PC-9 (cell line): ENCODE measurements around the gene GLB1L3. TPM values are rescaled to one million over a fixed set of nuclear protein-coding genes. Genes with fewer than 3 reads are reported as not detected.
"Not testable (repeated sequence)": the region's sequence is repeated elsewhere in the genome, so short reads cannot be mapped to it uniquely, and the experiment has no call there.

ENCODE experiments used
- BruUV-seq: library from RNA; stranded (reverse); fragments of 400-500 nt; replicated peaks from 2 replicates; lab custom pipeline; 2021; lab: Mats Ljungman, UMichigan
- CTCF ChIA-PET: fragments of 300-600 bp; sonication (Branson Sonifier 250); formaldehyde crosslinking; loops from one replicate; lab custom pipeline; 2022; ENCODE audit warnings: antibody characterized with exemption; lab: Charles Lee
- POLR2A ChIA-PET: fragments of 300-600 bp; sonication (Branson Sonifier 250); formaldehyde crosslinking; loops from one replicate; lab custom pipeline; 2022; ENCODE audit warnings: antibody characterized with exemption; ENCODE audit not compliant: unreplicated experiment; lab: Charles Lee
- DNase-seq, 2 experiments: peaks; one replicate each; pipeline versions ENCODE4 v3.0.0 to v3.0.0-alpha.2; 2015 to 2022; ENCODE audit warnings: mixed read lengths in 1 of 2
- H2AFZ ChIP-seq: fragments of 200-600 bp; sonication (generic); 2 replicates; pipeline ENCODE4 v1.8.1; 2017; ENCODE audit warnings: antibody characterized with exemption
- H3F3A ChIP-seq: fragments of 200-600 bp; sonication (generic); 2 replicates; pipeline ENCODE4 v1.8.1; 2017; ENCODE audit warnings: antibody characterized with exemption, mild to moderate bottlenecking, low read depth; ENCODE audit not compliant: insufficient read depth
- H3K27ac ChIP-seq: fragments of 200-600 bp; sonication (generic); 2 replicates; pipeline ENCODE4 v1.6.1; 2016; ENCODE audit warnings: mixed run types
- H3K27me3 ChIP-seq: fragments of 200-600 bp; sonication (generic); 2 replicates; pipeline ENCODE4 v1.6.1; 2016; ENCODE audit warnings: low read depth, mixed run types; ENCODE audit not compliant: insufficient read depth
- H3K36me3 ChIP-seq: fragments of 200-600 bp; sonication (generic); 2 replicates; pipeline ENCODE4 v1.6.1; 2016; ENCODE audit warnings: low read depth, mixed run types
- H3K4me1 ChIP-seq: fragments of 200-600 bp; sonication (generic); replicated peaks from 2 replicates; pipeline ENCODE4 v1.6.1; 2016; ENCODE audit warnings: mixed run types; ENCODE audit not compliant: insufficient read depth
- H3K4me2 ChIP-seq: fragments of 200-600 bp; sonication (generic); 2 replicates; pipeline ENCODE4 v1.6.1; 2017; ENCODE audit warnings: mixed run types
- H3K4me3 ChIP-seq: fragments of 200-600 bp; sonication (generic); 2 replicates; pipeline ENCODE4 v1.6.1; 2016; ENCODE audit warnings: mixed run types
- H3K79me2 ChIP-seq: fragments of 200-600 bp; sonication (generic); 2 replicates; pipeline ENCODE4 v1.6.1; 2017; ENCODE audit warnings: low read depth, mixed run types
- H3K9me2 ChIP-seq: fragments of 200-600 bp; sonication (generic); 2 replicates; pipeline ENCODE4 v1.8.1; 2017; ENCODE audit warnings: mild to moderate bottlenecking; ENCODE audit not compliant: insufficient read depth
- H3K9me3 ChIP-seq: fragments of 200-600 bp; sonication (generic); 2 replicates; pipeline ENCODE4 v1.8.1; 2016; ENCODE audit warnings: low read depth; ENCODE audit not compliant: insufficient read depth
- H4K20me1 ChIP-seq: fragments of 200-600 bp; sonication (generic); 2 replicates; pipeline ENCODE4 v1.8.1; 2017; ENCODE audit not compliant: insufficient read depth
- EZH2 ChIP-seq: fragments of 200-600 bp; sonication (generic); IDR thresholded peaks from 2 replicates; pipeline ENCODE4 v1.8.0; 2017; ENCODE audit warnings: antibody characterized with exemption, low read depth
- intact Hi-C: fragments of 100-400 bp; cut with micrococcal nuclease; formaldehyde crosslinking; loops from one replicate; pipeline ENCODE4 v1.10.0; 2022; ENCODE audit not compliant: unreplicated experiment
- total RNA-seq: library from RNA; stranded (reverse); gene quantifications from 2 replicates; pipeline ENCODE4 v1.2.3, GENCODE V29; 2021
- TF ChIP-seq, protein P1 (sequence below): fragments of 200-600 bp; sonication (generic); conservative IDR thresholded peaks from 2 replicates; pipeline ENCODE4 v1.6.1; 2017; ENCODE audit warnings: mixed run types, antibody characterized with exemption, mild to moderate bottlenecking, moderate library complexity

Gene GLB1L3
- total RNA-seq, 1 experiment from 2014 or later = not detected

DNA sequence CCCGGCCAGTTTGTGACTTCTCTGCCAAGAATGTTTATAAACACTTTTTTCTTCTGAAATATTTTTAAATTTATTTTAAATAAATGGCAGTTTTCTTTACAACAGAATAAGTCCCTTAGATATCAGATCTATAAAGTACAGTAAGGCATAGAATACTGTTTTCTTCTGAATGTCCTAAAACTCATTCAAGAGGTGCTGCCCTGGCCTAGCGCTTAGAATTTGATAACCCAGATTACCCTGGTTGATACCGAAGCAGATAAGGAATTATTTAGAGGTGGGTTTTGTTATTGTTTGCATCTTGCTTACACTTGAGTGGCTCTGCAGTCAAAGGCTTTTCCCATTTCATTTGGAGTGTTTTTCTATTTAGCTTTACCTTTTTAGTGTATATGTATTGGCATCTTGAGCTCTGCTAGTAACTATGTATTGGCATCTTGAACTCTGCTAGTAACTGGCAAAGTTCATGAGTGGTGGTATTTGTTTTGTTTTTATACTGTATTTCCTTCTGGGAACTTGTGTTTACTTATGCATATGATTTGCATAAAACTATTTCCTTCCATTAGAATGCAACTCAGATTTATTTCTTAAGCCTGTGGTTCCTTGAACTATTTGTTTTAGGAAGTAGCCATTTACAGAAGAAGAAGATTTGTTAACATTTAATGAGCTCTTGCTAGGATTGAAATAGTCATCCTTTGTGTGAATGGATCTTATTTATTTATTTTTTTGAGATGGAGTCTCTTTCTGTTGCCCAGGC is 21.6 kb upstream of the GLB1L3 start:
- Histone ChIP-seq H3K27me3 (no peaks in the 10 kb centered on the region), H3K9me3 (no peaks in the 10 kb centered on the region), H3K36me3 (no peaks in the 10 kb centered on the region), H3F3A (no peaks in the 10 kb centered on the region), H3K4me3 (peak overlapping the region; percentile 73), H4K20me1 (no peaks in the 10 kb centered on the region), H3K79me2 (peaks cover 18% of the 10 kb centered on the region), H2AFZ (no peak overlapping the region), H3K4me2 (peak overlapping the region; percentile 96), H3K4me1 (peaks cover 15% of the 10 kb centered on the region), H3K9me2 (no peaks in the 10 kb centered on the region), H3K27ac (no peak overlapping the region)
- TF ChIP-seq, protein P1, sequence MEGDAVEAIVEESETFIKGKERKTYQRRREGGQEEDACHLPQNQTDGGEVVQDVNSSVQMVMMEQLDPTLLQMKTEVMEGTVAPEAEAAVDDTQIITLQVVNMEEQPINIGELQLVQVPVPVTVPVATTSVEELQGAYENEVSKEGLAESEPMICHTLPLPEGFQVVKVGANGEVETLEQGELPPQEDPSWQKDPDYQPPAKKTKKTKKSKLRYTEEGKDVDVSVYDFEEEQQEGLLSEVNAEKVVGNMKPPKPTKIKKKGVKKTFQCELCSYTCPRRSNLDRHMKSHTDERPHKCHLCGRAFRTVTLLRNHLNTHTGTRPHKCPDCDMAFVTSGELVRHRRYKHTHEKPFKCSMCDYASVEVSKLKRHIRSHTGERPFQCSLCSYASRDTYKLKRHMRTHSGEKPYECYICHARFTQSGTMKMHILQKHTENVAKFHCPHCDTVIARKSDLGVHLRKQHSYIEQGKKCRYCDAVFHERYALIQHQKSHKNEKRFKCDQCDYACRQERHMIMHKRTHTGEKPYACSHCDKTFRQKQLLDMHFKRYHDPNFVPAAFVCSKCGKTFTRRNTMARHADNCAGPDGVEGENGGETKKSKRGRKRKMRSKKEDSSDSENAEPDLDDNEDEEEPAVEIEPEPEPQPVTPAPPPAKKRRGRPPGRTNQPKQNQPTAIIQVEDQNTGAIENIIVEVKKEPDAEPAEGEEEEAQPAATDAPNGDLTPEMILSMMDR = no peak
- TF ChIP-seq EZH2 = no peak
- no peak for DNase-seq
- POLR2A ChIA-PET = no interaction called here
- intact Hi-C loops = loop anchor here (5.0 kb wide), 1 partner anchor 78 kb away; the partner anchor contains the start of gene GLB1L2
- no TSS peak for BruUV-seq
- CTCF ChIA-PET = no interaction called here

GRCh38 chr11:134255184-134255561 is 21.0 kb upstream of the GLB1L3 start:
- H3K36me3 ChIP-seq, POLR2A ChIA-PET, H3K9me3 ChIP-seq, H3K9me2 ChIP-seq, DNase-seq, H3K4me3 ChIP-seq, H4K20me1 ChIP-seq, H3K4me2 ChIP-seq, H2AFZ ChIP-seq, H3K27me3 ChIP-seq, CTCF ChIA-PET, intact Hi-C loops, H3F3A ChIP-seq, H3K27ac ChIP-seq: not testable (repeated sequence)
- TSS peak; percentile 21 for BruUV-seq
- Histone ChIP-seq H3K79me2 (peaks cover 18% of the 10 kb centered on the region), H3K4me1 (peaks cover 15% of the 10 kb centered on the region)

- TF ChIP-seq, protein P1 = no peak
- no peak for TF ChIP-seq EZH2
- no peaks in the 10 kb centered on the region for H3F3A ChIP-seq
- peaks cover 18% of the 10 kb centered on the region for H3K79me2 ChIP-seq
- no peaks in the 10 kb centered on the region for H3K9me2 ChIP-seq
- DNase-seq = no peak
- no TSS peak for BruUV-seq
- intact Hi-C loops = no loop called here
- H3K4me1 ChIP-seq = peaks cover 14% of the 10 kb centered on the region
- no peaks in the 10 kb centered on the region for H3K27me3 ChIP-seq
- H4K20me1 ChIP-seq = no peaks in the 10 kb centered on the region
- H3K36me3 ChIP-seq = no peaks in the 10 kb centered on the region
- H2AFZ ChIP-seq = no peak overlapping the region
- H3K27ac ChIP-seq = no peak overlapping the region
- H3K9me3 ChIP-seq = no peaks in the 10 kb centered on the region
- POLR2A ChIA-PET = no interaction called here
- H3K4me3 ChIP-seq = no peak overlapping the region
- CTCF ChIA-PET = no interaction called here
- H3K4me2 ChIP-seq = no peak overlapping the region
These were observed 19.1 kb upstream of the GLB1L3 start for GRCh38 chr11:134257101-134257500.

DNA sequence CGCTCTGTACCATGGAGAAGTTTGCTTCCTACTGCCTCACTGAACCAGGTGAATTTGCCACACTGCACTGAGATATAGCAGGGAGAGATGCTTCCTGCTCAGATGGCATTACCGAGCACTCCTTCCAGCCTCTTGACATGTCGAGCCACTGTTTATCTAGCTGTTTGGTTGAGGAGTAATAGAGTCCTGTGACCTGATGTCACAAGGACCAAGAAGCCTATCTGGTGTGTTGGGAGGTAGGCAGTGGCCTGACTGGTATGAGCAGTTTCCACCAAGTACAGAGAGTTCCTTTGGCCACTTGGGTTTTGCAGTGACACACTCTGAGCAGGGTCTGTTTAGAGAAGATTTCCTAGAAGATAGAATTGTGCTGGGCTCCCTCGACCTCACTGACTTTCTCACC is 17.6 kb upstream of the GLB1L3 start:
- Histone ChIP-seq H2AFZ (no peak overlapping the region), H3K4me2 (no peak overlapping the region), H3K27me3 (no peaks in the 10 kb centered on the region), H3K79me2 (peaks cover 18% of the 10 kb centered on the region), H3K4me3 (no peak overlapping the region), H3F3A (no peaks in the 10 kb centered on the region), H4K20me1 (no peaks in the 10 kb centered on the region), H3K9me2 (no peaks in the 10 kb centered on the region), H3K9me3 (no peaks in the 10 kb centered on the region), H3K27ac (no peak overlapping the region), H3K36me3 (no peaks in the 10 kb centered on the region), H3K4me1 (peaks cover 9% of the 10 kb centered on the region)
- intact Hi-C loops = no loop called here
- ChIA-PET CTCF (no interaction called here), POLR2A (no interaction called here)
- BruUV-seq = no TSS peak
- DNase-seq = no peak
- TF ChIP-seq EZH2 = no peak
- TF ChIP-seq, protein P1 = no peak
